Liver (tissue), 3 donors: ENCODE data around the gene ABHD15.
A peak's percentile ranks its signal among the peaks of the same experiment; 100 is the strongest.

Source experiments
- EGR1 ChIP-seq, 2 donors: IDR thresholded peaks; 2 replicates each; pipeline ENCODE4 v1.6.1; 2016 to 2018; ENCODE audit warnings: antibody characterized with exemption in 2 of 2, low read depth in 2 of 2
- JUND ChIP-seq, 2 donors: IDR thresholded peaks; 2 replicates each; pipeline ENCODE4 v1.6.1; 2016; ENCODE audit warnings: antibody characterized with exemption in 2 of 2
- REST ChIP-seq: IDR thresholded peaks from 2 replicates; pipeline ENCODE4 v1.6.1; 2016; ENCODE audit warnings: antibody characterized with exemption, mild to moderate bottlenecking
- YY1 ChIP-seq: IDR thresholded peaks from 2 replicates; pipeline ENCODE4 v1.6.1; 2016; ENCODE audit warnings: antibody characterized with exemption, mild to moderate bottlenecking
- TF ChIP-seq, protein P1 (sequence below): fragments of 150-350 bp; IDR thresholded peaks from 2 replicates; pipeline ENCODE4 v1.5.1; 2017; ENCODE audit warnings: improper control_type of control experiment, low read depth, low read length; ENCODE audit not compliant: missing input control
- TF ChIP-seq, protein P2 (sequence below): IDR thresholded peaks from 2 replicates; pipeline ENCODE4 v1.6.1; 2016; ENCODE audit warnings: antibody characterized with exemption
- donor health status: healthy.
- donor health status: healthy.

DNA sequence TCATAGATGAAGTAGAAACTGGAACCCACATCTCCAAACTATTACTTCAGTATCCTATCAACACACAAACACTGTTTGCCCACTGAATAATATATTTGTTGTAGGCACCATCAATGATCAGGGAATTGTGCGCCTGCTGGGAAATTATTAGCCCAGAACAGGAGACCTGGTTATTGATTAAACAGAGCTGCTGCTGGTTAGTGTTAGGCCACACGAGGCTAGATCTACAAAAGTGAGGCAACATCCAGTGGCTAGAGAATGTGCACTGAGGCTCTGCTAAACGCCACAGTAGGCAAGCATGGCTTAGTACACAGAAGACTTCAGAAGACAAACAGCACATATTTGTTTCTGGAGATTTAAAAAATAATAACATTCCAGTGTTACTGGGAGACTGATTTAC is 11.0 kb downstream of the ABHD15 start:
- TF ChIP-seq, protein P1, sequence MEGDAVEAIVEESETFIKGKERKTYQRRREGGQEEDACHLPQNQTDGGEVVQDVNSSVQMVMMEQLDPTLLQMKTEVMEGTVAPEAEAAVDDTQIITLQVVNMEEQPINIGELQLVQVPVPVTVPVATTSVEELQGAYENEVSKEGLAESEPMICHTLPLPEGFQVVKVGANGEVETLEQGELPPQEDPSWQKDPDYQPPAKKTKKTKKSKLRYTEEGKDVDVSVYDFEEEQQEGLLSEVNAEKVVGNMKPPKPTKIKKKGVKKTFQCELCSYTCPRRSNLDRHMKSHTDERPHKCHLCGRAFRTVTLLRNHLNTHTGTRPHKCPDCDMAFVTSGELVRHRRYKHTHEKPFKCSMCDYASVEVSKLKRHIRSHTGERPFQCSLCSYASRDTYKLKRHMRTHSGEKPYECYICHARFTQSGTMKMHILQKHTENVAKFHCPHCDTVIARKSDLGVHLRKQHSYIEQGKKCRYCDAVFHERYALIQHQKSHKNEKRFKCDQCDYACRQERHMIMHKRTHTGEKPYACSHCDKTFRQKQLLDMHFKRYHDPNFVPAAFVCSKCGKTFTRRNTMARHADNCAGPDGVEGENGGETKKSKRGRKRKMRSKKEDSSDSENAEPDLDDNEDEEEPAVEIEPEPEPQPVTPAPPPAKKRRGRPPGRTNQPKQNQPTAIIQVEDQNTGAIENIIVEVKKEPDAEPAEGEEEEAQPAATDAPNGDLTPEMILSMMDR: no peak
- TF ChIP-seq EGR1 (IDR thresholded peaks at IDR 0.05; ENCODE audit: low read depth in 2 of 2): peak in 1 of 2 donors; percentile 53
- TF ChIP-seq JUND (IDR thresholded peaks at IDR 0.05): peak; percentile 46
- peak; percentile 74 for TF ChIP-seq YY1
- peak; percentile 57 for TF ChIP-seq REST
- TF ChIP-seq, protein P2, sequence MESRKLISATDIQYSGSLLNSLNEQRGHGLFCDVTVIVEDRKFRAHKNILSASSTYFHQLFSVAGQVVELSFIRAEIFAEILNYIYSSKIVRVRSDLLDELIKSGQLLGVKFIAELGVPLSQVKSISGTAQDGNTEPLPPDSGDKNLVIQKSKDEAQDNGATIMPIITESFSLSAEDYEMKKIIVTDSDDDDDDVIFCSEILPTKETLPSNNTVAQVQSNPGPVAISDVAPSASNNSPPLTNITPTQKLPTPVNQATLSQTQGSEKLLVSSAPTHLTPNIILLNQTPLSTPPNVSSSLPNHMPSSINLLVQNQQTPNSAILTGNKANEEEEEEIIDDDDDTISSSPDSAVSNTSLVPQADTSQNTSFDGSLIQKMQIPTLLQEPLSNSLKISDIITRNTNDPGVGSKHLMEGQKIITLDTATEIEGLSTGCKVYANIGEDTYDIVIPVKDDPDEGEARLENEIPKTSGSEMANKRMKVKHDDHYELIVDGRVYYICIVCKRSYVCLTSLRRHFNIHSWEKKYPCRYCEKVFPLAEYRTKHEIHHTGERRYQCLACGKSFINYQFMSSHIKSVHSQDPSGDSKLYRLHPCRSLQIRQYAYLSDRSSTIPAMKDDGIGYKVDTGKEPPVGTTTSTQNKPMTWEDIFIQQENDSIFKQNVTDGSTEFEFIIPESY: peak; percentile 84
